ENCODE data around the gene YIF1A. TPM values are rescaled to one million over a fixed set of nuclear protein-coding genes. Genes with fewer than 3 reads are reported as not detected.

Gene YIF1A
- total RNA-seq, 1 experiment from 2014 or later: 54.7 TPM

GRCh38 chr11:66286699-66287098, 2.2 kb downstream of the YIF1A start:
- Histone ChIP-seq H4K20me1 (ENCODE audit: insufficient read depth) (no peaks in the 10 kb centered on the region), H3K9me2 (ENCODE audit: insufficient read depth) (no peaks in the 10 kb centered on the region), H3K79me2 (ENCODE audit: insufficient read depth, low read length) (peaks cover 19% of the 10 kb centered on the region), H3K9me3 (ENCODE audit: control insufficient read depth in 1 of 2, insufficient read depth in 1 of 2, low read depth in 1 of 2, low read length in 2 of 2) (no peaks in the 10 kb centered on the region), H3K4me1 (ENCODE audit: control insufficient read depth in 1 of 2, insufficient read depth in 2 of 2, low read length in 2 of 2) (peaks cover 14 to 44% of the 10 kb centered on the region in 2 experiments), H3K36me3 (ENCODE audit: control insufficient read depth in 1 of 2, insufficient read depth in 2 of 2, low read length in 2 of 2) (no peaks in the 10 kb centered on the region), H3K4me3 (replicated peaks in 1 of 2; ENCODE audit: low read depth in 1 of 2, low read length in 2 of 2) (no peak overlapping the region), H3K27ac (ENCODE audit: low read depth, low read length) (no peak overlapping the region; the same call in 1 of the 2 replicates), H3K27me3 (ENCODE audit: insufficient read depth, low read length) (no peaks in the 10 kb centered on the region), H3K4me2 (ENCODE audit: low read length) (no peak overlapping the region), H3K9ac (ENCODE audit: low read length) (no peak overlapping the region), H2AFZ (ENCODE audit: low read depth, low read length, poor library complexity, severe bottlenecking) (no peak overlapping the region)
- BruUV-seq (replicated peaks): no TSS peak
- ChIA-PET RAD21 (ENCODE audit: low non-redundant PET in 1 of 2, low total read pairs in 2 of 2, uncharacterized antibody in 2 of 2, unreplicated experiment in 2 of 2) (no interaction called here), POLR2A (interaction anchor here (0.9 kb wide), 1 partner anchor 18 kb away, joined by 8 read pairs; the partner anchor contains the start of gene RAB1B), CTCF (interaction anchor here (3.4 kb wide), 1 partner anchor 25 kb away, joined by 25 read pairs; no protein-coding TSS in a partner anchor)
- no peak for DNase-seq (ENCODE audit: low read depth, low spot score)
- ATAC-seq: no peak
- intact Hi-C loops (cut with micrococcal nuclease): no loop called here
- TF ChIP-seq JUND (IDR thresholded peaks at IDR 0.05): no peak
- TF ChIP-seq POLR2A (IDR thresholded peaks at IDR 0.05; ENCODE audit: borderline replicate concordance, extremely low read depth, insufficient read depth, insufficient read length): no peak
- no peak for TF ChIP-seq SRF (IDR thresholded peaks at IDR 0.05; ENCODE audit: low read depth)
- TF ChIP-seq MAX (IDR thresholded peaks at IDR 0.05): no peak
- TF ChIP-seq EGR1 (IDR thresholded peaks at IDR 0.05; ENCODE audit: low read depth): no peak
- TF ChIP-seq CTCF (IDR thresholded peaks at IDR 0.05 in 2 of 3, conservative IDR thresholded peaks at IDR 0.05 in 1 of 3; ENCODE audit: borderline replicate concordance in 1 of 3, insufficient read depth in 1 of 3, low read depth in 2 of 3, low read length in 2 of 3): no peak
- no peak for TF ChIP-seq SP1 (IDR thresholded peaks at IDR 0.05; ENCODE audit: low read depth)
- TF ChIP-seq ATF3 (IDR thresholded peaks at IDR 0.05): no peak
- no peak for TF ChIP-seq EZH2phosphoT487 (IDR thresholded peaks at IDR 0.05; ENCODE audit: borderline replicate concordance)
- TF ChIP-seq POLR2AphosphoS5 (IDR thresholded peaks at IDR 0.05; ENCODE audit: low read depth, low read length): no peak
- no peak for TF ChIP-seq FOSL1 (IDR thresholded peaks at IDR 0.05; ENCODE audit: low read depth)
- TF ChIP-seq REST (IDR thresholded peaks at IDR 0.05; ENCODE audit: low read depth): no peak
- no peak for TF ChIP-seq CEBPB (IDR thresholded peaks at IDR 0.05; ENCODE audit: low read depth)
- TF ChIP-seq ELF1 (IDR thresholded peaks at IDR 0.05; ENCODE audit: borderline replicate concordance, low read depth): no peak
- no peak for TF ChIP-seq ZNF274 (IDR thresholded peaks at IDR 0.05; ENCODE audit: low read depth, low read length)
- no peak for TF ChIP-seq TCF7L2 (IDR thresholded peaks at IDR 0.05; ENCODE audit: borderline replicate concordance, extremely low read depth, insufficient read depth, insufficient read length)
- no peak for TF ChIP-seq RAD21 (IDR thresholded peaks at IDR 0.05; ENCODE audit: low read depth)
- TF ChIP-seq SIN3A (IDR thresholded peaks at IDR 0.05; ENCODE audit: low read depth): no peak
- no peak for TF ChIP-seq EZH2 (IDR thresholded peaks at IDR 0.05)

All from HCT116 (cell line).